GM18511 (cell line): ENCODE data around the gene LRG1.

Experiments used
- ATAC-seq: cut with Tn5 transposase; IDR thresholded peaks from one replicate; pipeline ENCODE4 v1.9.1; 2021; ENCODE audit warnings: mild to moderate bottlenecking, moderate library complexity; ENCODE audit not compliant: unreplicated experiment

Gene LRG1

DNA sequence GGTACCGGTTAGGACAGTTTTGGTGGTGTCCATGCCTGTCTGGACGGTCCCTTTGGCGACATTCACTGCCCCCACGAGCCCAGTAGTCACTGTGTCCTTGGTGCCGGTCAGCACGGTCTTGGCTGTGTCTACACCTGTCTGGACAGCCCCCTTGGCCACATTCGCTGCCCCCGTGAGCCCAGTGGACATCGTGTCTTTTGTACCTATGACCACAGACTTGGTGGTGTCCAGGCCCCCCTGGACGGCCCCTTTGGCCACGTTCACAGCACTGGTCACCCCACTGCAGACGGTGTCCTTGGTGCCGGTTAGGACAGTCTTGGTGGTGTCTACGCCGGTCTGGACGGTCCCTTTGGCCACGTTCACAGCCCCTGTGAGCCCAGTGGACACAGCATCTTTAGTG, 27.8 kb downstream of the LRG1 start:
- no peak for ATAC-seq

DNA sequence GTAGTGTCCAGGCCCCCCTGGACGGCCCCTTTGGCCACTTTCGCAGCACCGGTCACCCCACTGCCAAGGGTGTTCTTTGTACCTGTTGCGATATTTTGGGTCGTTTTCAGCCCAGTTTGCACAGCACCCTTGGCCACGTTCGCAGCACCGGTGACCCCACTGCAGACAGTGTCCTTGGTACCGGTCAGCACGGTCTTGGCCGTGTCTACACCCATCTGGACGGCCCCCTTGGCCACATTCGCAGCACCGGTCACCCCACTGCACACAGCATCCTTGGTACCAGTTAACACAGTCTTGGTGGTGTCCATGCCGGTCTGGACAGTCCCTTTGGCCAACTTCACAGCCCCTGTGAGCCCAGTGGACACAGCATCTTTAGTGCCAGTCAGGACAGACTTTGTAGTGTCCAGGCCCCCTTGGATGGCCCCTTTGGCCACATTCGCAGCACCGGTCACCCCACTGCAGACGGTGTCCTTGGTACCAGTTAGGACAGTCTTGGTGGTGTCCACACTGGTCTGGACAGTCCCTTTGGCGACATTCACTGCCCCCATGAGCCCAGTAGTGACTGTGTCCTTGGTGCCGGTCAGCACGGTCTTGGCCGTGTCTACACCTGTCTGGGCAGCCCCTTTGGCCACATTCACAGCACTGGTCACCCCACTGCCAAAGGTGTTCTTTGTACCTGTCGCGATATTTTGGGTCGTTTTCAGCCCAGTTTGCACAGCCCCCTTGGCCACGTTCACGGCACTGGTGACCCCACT, 28.4 kb downstream of the LRG1 start:
- ATAC-seq, result no peak

DNA sequence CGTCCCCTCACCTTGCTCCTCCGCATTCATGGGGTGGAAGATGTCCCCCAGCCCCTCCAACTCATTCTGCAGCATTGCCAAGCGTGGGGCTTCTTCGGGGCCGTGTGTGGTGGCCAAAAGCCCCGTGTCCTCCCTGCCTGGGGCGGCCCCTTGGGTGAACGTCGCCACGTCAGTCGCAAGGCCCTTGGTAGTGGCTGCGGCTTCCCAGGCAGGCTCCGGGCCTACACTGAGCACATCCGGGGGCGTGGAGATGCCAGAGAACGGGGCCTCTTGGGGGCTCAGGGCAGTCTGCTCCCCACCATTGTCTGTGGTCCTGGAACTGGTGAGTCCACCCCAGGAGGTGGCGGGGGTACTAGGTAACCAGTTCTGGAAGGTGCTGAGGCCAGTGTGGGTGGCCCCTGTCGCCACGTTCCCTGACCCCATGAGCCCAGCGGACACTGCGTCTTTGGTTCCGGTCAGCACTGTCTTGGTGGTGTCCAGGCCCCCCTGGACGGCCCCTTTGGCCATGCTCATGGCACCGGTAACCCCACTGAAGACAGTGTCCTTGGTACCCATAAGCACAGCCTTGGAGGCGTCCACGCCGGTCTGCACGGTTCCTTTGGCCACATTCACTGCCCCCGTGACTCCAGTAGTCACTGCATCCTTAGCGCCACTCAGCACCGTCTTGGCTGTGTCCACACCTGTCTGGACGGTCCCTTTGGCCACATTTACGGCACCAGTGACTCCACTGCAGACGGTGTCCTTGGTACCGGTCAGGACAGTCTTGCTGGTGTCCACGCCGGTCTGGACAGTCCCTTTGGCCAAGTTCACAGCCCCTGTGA, 29.2 kb downstream of the LRG1 start:
- no peak for ATAC-seq

DNA sequence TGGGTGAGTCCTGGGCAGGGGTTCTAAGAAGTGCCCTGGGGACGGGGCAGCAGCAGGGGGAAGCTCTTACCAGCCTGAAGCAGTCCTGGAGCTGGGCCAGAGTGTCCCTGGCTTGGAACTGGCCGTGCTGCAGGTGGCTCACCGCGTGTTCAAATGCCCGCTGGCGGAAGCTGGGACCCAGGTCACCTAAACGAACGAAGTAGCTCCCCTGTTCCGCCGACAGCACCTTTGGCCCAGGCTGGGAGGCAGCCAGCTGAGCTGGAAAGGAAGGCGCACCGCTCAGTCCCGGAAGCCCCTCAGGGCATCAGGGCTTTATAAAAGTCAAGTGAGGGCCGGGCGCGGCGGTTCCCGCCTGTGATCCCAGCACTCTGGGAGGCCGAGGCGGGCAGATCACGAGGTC, 31.1 kb downstream of the LRG1 start:
- no peak for ATAC-seq

DNA sequence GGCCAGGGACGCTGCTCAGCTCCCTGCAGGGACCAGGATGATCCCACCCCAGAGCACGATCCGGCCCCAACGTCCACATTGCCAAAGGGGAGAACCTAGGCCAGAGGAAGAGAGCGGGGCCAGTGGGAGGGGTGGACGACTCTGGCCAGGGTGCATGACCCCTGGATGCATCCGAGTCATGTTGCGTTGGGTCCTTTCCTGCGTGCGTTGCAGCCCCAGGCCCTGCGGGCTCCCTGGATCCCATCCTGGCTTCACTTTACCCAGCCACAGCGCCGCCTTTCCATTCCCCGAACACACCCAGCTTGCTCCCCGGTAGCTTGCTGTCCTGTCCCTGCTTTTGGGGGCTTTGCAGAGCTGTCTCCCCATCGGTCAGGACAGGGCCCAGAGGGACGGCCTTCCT, 32.0 kb downstream of the LRG1 start:
- ATAC-seq, result no peak

DNA sequence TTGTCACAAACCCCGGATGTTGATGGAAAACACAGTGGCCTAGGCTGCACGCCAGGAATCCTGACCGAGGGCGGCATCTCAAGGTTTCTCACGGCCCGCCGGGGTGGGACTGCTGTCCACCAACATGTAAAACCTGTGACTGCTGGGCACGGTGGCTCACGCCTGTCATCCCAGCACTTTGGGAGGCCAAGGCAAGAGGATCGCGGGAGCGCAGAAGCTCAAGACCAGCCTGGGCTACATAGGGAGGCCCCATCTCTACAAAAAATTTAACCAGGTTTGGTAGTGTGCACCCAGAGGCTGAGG, 32.7 kb downstream of the LRG1 start:
- ATAC-seq, result no peak

DNA sequence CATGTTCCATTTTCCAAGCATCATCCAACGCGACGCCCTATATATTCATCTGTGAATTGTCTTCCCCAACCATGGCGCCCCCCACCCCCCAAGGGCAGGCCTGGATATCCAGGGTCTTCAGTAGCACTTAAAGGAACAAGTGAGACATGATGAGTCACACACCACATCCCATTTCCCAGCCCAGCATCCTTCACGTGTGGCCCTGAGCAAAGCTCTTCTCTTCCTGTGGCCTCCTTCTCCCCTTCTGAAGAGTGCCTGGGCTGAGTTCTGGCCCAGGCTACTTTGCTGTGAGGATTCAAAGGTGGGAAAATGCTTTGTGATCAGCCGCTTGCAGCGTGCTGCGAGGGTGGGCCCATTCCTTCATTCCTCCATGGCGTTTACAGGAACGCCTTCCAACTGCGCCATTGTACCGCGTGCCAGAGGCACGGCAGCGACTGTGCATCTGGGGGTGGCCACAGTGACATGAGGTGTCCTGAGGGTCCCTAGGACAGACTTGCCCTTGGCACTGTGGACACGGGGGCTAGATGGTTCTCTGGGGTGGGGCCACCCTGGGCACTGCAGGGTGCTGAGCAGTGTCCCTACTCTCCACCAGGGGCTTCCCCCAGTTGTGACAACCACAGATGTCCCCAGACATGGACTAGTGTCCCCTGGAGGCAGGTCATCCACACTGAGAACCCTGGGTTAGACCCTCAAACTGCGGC, 33.2 kb downstream of the LRG1 start:
- no peak for ATAC-seq

DNA sequence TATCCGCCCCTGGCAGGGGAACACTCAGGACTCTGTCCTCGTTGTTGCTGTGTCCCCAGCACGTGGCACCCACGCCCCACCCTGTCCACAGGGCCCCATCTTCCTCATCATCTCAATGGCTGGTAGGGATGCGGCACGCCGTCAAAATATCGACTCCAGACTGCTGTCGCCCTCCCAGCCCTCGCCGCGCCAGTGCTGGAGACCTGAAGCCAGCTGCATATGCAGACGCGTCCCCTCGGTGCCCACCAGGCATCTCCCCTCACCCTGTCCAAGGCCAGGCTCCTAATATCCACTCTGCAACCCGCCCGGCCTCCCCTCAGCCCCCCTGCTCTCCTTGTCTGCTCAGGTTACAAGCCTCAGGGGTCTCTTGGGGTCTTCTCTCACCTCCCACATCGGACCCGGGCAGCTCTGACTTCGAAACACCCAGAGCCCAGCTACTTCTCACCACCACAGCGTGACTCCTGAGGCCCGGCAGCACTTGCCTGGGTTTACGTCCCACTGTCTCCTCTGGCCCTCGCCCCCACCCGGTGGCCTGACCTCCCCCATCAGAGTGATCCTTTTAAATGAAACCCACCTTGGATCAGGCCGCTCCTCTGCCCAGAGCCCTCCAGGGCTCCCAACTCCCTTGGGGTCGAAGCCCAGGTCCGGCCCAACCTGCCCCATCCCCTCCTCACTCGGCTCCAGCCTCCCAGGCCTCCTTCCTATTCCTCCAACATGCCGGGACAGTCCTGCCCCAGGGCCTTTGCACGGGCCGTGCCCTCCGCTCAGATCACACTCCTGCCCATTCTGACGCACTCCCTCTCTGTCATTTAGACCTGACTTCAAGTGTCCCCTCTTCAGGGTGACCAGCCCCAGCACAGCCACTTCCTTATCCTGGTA, 34.0 kb downstream of the LRG1 start:
- no peak for ATAC-seq

DNA sequence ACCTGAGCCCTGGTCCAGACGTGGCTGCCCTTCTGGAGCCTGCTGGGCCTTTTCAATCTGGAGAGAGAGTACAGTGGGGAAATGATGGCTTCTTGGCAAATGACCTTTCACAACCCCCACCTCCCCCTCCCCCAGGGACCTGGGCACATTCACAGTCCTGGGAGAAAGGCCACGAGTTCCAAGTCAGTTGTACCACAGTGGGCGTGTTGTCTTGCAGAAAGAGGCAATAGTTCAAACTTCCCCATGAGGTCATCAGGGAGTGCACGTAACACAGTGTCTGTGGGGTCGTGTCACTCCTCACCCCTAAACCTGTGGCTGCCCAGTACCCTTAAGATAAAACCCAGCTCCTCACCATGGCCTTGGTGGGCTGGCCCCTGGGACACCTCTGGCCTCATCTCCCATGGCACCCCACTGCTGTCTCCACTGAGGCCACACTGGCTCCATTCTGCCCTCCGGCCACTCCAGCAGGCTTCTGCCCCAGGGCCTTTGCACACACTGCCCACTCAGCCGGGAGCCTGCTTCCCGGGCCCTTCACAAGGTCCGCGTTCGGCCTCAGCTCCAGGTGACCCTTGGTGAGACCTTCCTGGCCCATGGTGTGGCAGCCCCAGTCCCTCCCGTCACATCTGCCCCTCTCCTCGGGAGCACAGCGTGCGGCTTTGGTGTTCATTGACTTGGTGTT, 34.8 kb downstream of the LRG1 start:
- no peak for ATAC-seq

DNA sequence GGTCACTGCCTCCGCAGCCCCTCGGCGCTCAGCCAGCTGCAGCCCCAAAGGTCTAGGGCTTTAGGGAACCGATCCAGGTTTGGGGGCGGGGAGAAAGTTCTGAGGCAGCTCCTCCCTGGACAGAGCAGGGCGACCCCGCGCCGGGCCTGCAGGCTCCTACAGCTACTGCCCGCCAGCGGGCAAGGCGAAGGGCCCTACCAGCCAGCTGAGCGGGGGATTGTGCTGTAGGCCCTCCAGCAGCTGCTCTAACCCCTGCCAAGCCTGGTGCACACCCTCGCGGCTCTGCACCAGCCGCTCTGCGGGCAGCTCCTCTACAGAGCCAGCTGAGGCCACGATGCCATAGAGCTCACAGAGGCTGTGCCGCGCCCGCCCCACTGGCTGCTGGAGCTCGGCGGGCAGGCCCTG, 35.5 kb downstream of the LRG1 start:
- no peak for ATAC-seq

DNA sequence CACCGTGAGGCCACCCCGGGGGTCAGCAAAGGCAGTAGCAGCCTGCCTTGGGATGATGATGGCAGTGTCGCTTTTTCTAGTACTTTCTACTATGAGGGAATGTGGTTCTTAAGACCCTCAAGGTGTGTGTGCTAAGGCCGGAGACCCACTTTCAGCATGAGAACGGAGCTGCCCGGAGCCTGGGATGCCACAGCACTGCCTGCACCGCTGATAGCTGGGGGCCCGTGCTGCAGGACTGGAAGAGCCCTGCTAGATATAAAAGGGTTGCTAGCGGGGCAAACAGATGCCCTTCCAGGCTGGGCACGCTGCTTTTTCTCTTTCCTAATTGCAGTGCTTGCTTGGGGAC, 36.0 kb downstream of the LRG1 start:
- no peak for ATAC-seq

DNA sequence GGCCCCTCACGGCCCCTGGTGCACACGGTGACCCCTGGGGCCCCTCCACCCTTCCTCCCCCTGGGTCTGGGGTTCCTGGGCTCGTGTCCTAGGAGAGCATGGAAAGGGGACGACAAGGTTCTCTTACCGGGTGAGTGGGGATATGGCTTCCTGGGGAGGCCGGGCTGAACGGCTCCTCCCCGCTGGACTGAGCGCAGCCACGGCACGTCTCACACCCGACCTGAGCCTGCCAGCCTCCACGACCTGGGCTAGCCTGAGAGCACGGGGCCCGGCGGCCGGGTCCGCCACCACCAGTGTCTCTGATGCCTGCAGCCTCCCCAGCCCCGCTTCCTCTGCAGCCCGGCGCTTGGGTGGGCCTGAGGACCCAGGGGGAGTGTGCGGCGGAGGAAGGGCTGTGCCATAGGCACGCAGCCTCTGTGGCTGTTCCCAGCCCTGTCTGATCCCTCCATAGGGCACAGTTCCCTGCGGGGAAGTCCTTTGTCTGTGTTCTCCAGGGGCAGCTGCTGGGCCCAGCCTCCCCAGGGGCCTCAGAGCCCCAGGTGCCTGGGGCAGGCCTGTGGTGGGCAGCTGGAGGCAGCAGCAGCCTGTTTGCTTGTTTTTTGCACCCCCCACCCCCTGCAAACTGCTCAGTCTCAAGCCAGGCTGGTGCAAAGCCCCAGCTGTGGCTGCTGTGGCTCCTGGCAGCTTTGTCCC, 36.6 kb downstream of the LRG1 start:
- ATAC-seq, result no peak

DNA sequence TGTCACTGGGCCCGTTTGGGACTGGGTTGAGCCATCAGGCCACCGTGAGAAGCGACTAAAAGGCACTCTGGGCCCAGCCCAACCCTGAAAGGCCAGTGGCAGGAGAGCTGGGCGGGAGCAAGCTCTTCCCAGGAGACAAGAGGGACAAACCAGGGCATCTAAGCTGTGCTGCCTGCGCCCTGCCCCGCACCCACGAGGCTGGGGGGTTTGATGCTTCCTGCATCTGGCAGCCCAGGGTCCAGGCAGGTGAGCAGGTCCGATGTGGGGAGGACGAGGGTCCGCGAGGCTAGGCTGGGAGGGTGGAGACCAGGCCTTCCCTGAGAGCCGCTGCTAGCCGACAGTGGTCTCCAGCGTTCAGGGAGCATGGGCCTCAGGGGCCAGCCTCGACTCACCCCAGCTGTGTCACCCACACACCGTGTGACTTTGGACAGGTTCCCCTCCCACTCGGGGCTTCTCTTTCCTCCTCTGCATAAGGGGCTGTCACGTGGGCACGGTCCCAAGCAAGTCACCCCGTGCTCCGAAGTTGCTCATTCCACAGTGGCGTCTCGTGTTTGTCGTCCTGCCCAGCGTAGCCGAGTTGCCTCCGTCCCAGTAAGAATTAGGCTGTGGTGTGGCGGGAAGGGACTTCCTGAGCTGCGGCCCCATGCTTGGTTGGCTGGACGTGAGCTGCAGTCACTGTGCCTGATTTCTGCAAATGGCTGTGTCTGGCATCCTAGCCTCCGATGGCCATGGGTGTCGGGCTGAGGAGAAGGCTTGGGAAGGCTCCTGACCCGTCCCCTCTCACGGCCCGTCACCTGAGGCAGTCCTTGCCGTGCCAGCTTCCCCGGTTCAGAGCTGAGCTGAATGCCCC, 37.3 kb downstream of the LRG1 start:
- no peak for ATAC-seq

DNA sequence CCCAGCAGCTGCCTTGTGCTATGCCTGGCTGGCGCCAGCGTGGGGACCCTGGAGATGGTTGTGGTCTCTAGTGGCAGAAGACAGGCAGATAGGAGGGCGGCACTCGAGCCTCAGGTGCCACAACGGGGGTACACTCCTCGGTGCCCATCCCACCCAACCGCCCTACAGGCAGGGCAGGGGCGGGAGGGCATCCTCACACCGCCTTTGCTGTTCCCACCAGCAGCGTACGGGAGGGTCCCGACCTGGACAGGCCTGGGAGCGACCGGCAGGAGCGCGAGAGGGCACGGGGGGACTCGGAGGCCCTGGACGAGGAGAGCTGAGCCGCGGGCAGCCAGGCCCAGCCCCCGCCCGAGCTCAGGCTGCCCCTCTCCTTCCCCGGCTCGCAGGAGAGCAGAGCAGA, 38.1 kb downstream of the LRG1 start:
- no peak for ATAC-seq

DNA sequence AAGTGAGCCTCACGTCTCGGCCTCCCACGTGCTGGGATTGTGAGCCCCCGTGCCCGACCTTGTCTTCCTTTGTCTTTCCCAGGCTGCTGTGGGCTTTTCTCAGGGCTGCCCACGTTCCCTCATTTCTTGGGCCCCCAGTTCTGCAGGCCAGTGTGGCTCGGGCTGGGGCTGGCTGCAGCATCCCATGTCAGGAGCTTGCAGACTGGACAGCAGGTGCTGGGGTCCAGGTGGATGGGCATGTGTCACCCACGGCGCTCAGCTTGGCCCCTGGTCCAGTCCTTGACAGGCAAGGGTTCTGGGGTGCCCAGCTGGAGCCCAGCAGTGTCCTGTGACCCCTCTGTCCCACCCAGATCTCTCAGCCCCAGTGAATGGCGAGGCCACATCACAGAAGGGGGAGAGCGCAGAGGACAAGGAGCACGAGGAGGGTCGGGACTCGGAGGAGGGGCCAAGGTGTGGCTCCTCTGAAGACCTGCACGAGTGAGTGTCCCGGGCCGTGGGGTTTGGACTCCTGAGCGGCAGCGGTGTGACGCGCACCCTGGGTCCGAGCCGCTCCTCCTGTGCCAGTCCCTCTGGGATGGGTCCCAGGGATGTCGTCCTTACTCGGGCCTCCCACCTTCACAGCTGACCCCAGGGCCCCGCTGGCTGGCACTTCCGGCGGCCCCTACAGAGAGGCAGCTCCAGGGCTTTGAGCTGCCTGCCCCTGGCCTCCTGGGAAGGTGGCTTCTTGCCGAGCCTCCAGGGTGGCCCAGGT, 38.8 kb downstream of the LRG1 start:
- ATAC-seq, result no peak

DNA sequence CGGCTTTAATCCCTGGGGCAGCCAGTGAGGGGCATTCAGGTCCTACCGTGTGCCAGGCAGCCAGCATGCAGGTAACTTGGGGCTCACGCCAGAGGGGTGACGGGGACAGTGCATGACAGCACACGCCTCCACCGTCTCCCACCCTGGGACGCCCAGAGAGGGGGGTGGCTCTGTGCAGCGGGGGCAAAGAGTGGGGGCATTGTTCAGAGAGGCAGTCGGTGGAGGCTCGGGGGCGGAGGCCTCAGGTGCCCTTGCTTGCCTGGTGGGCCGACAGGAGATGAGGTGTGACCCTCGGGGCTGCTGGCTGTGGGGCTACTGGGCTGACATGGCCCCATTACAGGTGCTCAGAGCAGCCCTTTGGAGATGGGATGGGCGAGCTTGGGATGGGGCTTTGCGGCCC, 40.0 kb downstream of the LRG1 start:
- ATAC-seq, result no peak

DNA sequence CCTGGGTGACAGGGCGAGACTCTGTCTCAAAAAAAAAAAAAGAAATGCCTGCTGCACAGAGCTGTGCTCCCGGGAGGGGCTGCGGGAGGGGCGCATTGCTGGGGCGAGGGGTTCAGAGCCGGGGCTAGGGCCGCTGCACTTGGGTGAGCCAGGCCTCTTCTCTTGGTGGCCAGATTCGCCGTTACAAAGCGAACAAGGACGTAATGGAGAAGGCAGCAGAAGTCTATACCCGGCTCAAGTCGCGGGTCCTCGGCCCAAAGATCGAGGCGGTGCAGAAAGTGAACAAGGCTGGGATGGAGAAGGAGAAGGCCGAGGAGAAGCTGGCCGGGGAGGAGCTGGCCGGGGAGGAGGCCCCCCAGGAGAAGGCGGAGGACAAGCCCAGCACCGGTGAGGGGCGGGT, 40.5 kb downstream of the LRG1 start:
- ATAC-seq, result no peak

DNA sequence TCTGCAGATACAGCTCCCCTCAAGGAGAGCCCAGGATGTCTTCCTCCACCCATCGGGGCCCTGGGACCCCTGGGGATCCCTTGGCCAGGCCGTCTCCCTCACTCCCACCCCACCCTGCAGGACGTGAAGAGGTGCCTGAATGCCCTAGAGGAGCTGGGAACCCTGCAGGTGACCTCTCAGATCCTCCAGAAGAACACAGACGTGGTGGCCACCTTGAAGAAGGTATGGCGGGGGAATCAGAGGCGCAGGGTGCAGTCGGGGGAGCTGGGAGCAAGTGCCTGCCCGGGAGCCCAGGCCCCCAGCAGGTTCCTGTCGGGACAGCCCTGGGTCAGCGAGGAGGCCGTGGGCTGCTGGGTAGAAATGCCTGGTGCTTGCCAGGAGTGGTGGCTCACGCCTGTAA, 41.1 kb downstream of the LRG1 start:
- no peak for ATAC-seq
